Neural cell (in vitro differentiated cells): ENCODE data around the gene PTPRT.

Experiments
- POLR2AphosphoS5 ChIP-seq: IDR thresholded peaks from 2 replicates; pipeline ENCODE4 v1.6.1; 2012
- SMC3 ChIP-seq: fragments of 450-650 bp; conservative IDR thresholded peaks from 2 replicates; pipeline ENCODE4 v1.6.1; 2014; ENCODE audit warnings: antibody characterized with exemption, mild to moderate bottlenecking, moderate library complexity; ENCODE audit not compliant: poor library complexity
- TF ChIP-seq, protein P1 (sequence below): fragments of 450-650 bp; IDR thresholded peaks from 2 replicates; pipeline ENCODE4 v1.5.1; 2014; ENCODE audit warnings: antibody characterized with exemption, mild to moderate bottlenecking, moderate library complexity; ENCODE audit not compliant: poor library complexity, severe bottlenecking

DNA sequence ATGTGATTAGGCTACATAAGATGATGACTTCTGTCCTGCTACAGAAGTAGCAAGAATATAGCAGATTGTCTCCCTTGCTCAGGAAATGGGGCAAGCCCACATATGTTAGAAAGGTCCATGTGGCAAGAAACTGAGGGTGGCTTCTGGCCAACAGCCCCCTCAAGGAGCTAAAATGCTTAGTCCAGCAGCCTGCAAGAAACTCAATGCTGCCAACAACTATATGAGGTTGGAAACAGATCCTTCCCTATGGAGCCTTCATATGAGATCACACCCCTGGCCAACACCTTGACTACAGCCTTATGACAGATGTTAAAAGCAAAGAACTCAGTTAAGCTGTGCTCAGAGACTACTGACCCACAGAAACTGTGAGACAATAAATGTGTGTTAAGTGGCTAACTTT lies 22.1 kb downstream of the PTPRT start:
- TF ChIP-seq SMC3 (no peak), POLR2AphosphoS5 (no peak)
- TF ChIP-seq, protein P1, sequence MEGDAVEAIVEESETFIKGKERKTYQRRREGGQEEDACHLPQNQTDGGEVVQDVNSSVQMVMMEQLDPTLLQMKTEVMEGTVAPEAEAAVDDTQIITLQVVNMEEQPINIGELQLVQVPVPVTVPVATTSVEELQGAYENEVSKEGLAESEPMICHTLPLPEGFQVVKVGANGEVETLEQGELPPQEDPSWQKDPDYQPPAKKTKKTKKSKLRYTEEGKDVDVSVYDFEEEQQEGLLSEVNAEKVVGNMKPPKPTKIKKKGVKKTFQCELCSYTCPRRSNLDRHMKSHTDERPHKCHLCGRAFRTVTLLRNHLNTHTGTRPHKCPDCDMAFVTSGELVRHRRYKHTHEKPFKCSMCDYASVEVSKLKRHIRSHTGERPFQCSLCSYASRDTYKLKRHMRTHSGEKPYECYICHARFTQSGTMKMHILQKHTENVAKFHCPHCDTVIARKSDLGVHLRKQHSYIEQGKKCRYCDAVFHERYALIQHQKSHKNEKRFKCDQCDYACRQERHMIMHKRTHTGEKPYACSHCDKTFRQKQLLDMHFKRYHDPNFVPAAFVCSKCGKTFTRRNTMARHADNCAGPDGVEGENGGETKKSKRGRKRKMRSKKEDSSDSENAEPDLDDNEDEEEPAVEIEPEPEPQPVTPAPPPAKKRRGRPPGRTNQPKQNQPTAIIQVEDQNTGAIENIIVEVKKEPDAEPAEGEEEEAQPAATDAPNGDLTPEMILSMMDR, result no peak
